Activated T-cell treated with anti-CD3 and anti-CD28 coated beads, Interleukin-2, amount 50 U/mL, for 1 hour (primary cell): ENCODE measurements around the gene CSPG4.

Experiments
- DNase-seq: peaks from one replicate; pipeline ENCODE4 v3.0.0-alpha.2; 2020

CSPG4 gene

DNA sequence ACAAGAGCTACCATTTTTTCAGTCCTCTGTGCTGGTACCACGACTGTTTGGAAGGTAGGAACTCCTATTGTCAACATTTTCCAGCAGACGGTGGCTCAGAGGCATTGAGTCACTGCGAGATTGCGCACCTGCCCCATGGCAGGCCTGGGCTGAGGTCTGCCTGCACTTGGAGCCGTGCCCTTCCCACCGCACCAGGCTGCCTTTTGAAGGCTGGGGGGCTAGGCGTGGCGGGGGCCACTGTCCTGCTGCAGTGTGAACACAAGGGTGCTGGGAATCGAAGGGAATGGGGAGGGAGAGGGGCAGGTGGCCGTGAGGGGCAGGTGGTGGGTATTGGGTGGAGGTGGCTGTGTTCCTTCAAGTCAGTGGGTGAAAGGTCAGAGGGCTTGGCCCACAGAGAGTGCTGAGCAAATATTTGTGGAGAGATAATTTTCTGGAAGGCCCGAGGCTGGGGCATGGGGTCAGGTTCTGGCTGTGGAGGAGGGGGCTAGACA, 48.7 kb downstream of the CSPG4 start:
- no peak for DNase-seq

- no peak for DNase-seq
Observed at GRCh38 chr15:75662823-75663519, 49.7 kb downstream of the CSPG4 start.

DNA sequence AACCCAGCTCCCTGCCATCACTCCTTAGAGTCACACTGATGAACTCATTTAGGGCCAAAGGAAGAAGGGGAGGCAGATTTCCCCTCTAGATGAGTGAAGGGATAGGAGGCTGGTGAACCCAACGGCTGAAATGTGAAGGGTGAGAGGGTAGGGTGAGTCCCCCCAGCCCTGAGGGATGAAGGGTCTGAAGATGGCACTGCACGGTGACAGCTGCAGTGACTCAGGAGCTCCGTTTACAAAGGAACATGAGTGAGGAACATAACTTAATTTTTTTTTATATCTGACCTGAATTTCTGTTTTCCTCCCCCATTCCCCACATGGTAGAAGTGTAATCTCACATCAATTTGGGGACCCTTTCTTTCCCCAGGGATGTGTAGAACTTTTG, 50.9 kb downstream of the CSPG4 start:
- DNase-seq: no peak

DNA sequence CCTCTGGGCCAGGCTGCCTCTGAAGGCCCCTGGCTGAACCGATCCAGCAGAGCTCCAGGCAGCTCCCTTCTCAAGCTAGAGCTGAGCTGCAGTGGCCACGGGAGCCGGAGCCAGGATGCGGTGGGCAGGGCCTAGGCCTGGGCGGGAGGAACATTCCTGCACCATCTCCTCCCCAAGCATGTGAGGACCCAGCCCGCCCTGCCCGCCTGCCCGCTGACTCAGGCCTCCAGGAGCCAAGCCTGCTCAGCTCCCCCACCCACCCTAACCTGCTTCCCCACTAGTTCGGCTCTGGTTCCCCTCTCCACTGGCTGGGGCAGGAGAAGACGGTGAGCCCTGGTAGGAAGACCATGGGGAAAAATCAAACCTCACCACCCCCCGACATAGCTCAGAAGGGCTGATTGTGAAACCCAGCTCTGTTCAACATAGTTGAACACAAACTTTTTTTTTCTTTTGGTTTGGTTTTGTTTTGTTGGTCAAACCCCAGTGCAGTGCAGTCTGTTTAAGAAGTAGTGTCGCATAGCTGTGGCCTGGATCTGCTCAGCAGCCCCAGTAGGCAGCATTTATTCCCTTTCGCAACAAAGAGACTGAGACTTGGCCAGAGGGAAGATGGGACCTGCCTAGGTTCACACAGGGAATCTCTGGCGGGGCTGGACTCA, 51.4 kb downstream of the CSPG4 start:
- no peak for DNase-seq

GRCh38 chr15:75659928-75660645, 52.6 kb downstream of the CSPG4 start:
- no peak for DNase-seq

DNA sequence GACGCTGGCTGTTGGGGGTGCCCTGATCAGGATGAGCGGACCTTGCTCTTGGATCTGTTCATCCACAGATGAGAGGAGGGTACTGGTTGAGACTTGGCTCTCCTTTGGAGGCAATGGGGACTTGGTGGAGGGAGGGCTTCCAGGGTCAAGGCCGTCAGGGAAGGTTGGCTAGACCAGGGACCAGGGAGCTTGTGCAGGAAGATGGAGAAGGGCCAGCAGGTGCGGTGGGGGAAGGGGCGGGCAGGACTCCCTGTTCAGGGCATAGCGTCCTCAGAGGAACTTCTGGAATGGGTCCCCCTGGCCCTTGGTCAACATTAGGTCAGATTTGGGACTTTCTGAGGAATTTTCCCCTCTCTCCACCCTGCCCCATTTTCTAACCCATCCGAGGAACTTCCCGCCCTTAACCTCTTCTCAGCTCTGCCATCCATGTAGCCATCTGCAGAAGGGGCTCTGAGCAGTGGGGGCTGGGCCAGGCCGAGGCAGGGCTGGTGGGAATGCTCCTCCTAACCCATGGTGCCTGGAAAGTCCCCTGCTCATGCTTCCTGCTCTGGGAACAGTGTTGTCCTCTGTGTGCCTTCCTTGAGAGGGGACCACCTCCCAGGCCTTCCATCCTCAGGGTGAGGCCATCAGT, 53.4 kb downstream of the CSPG4 start:
- no peak for DNase-seq

DNA sequence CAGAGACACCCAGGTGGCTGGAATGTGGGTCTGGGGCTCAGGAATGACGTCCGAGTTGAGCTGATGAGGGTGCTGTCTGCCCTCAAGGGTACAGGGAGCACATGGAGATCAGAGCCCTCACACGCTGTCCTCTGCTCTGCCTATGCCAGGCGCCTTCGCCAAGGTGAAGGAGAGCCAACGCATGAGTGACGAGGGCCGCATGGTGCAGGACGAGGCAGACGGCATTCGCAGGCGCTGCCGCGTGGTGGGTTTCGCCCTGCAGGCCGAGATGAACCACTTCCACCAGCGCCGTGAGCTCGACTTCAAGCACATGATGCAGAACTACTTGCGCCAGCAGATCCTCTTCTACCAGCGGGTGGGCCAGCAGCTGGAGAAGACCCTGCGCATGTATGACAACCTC, 55.8 kb downstream of the CSPG4 start:
- no peak for DNase-seq

GRCh38 chr15:75656331-75656730, 56.3 kb downstream of the CSPG4 start:
- no peak for DNase-seq

- DNase-seq: no peak
Observed at GRCh38 chr15:75655931-75656330, 56.7 kb downstream of the CSPG4 start.

GRCh38 chr15:75654201-75654907, 58.3 kb downstream of the CSPG4 start:
- DNase-seq: no peak

GRCh38 chr15:75653347-75653913, 59.2 kb downstream of the CSPG4 start:
- DNase-seq: no peak

DNA sequence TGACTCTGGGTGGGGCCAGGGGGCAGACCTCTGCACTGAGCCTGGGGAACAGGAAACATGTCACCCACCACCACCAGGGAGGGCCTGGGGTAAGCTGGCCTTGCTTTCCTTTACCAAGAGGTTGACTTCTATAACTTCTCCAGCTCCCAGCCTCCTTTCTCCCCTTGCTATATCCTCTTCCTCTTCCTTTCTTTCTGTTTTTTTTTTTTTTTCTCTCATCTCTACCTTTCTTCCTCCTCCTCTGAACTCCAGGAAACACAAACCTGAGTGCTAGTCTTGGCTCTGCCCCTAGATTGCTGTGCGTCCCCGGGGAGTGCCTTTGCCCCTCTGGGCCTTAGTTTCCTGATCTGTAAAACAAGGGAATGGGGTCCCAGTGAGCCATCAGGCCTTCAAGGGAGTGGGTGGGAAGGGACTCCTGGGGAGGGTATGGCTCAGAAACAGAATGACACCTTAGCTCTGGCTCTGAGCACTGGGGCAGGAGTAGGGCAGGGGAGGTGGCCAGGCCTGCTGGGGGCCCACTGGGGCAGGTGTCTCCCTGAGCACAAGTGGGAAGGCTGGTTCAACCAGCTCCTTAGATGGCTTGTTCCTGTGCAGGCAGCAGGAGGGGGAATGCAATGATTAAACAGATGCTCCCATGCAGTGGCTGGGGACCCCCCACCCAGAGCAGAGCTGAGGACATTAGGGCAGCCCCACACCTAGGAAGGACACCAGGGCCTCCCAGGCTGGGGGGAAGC, 60.7 kb downstream of the CSPG4 start:
- no peak for DNase-seq

- no peak for DNase-seq
Observed at GRCh38 chr15:75650908-75651809, 61.5 kb downstream of the CSPG4 start.

- no peak for DNase-seq
Observed at GRCh38 chr15:75649848-75650247, 62.8 kb downstream of the CSPG4 start.

- DNase-seq: no peak
Observed at GRCh38 chr15:75649045-75649761, 63.4 kb downstream of the CSPG4 start.

DNA sequence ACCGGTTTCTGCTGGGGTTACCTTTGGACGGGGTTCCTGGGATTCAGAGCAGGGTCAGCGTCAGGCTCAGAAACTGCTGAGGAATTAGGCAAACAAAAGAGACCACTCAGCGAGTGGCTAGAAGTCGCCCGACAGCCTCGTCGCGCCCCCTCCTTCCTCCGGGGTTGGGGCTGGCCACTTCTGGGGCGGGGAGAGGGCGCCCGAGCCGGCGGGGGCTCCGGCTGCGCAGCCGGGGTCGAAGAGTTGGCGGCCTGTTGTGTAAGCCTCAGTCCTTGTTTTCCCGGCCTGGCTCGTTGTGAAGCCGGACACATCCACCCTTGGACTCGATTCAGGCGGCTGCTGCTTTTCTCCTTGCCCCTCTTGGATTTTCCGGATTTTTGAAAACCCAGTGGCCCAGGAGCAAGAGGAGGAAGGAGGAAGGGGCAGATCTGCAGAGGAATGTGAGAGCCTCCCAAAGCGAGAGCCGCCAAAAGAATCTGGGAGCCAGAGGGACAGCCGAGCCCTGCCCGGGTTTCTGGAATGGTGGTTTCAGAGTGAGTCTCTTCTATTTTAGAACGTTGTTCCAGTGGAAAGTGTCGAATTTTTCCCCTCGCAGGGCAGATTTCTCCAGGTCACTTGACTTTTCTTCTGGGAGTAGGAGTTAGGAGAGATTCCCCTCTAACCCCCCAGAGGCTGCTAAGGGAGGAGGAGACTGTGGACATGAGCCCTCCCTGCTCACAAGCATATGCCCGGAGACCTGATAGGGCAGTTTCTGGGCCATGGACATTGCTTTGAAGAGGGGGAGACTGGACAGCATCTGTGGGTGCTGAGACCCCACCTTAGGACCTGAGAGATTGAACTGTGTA, 64.3 kb downstream of the CSPG4 start:
- DNase-seq: no peak

DNA sequence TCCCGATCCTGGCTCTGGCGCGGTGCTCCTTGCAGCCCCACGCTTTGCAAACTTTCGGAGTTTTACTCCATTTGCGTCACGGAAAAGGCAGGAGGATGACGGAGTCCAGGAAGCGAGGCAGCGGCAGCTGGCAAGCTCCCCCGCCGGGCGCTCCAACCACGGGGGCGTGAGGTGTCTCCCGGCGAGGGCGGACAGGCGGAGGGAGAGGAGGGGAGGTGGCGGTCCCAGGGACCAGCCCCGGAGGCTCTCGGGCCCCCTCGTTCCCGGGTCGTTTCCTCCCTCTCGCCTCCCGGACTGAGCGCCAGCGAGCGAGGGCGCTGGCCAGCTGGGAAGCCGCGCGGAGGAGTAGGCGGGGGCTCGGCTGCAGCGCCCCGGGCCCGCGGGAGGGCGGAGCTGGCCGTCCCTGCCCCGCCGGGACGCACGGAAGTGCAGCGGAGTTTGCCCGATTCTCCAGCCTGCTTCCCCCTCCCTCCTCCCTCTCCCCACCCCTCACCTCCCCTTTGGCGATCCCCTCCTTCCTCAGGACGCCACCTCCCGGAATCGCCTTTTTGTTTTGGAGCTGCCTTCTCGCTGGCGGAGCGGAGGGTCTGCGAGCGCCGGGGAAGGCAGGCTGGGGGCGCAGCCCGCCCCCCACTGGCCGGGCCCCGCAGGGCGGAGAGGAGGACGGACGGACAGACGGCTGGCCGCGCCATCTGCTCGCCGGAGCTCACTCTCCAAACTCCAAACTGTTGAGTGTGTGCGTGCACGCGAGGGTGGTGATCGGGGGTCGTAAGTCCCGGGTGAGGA, 65.1 kb downstream of the CSPG4 start, which contains the start of gene SNX33:
SNX33 (plus strand) TSS at position 543 of the 786 bp plus-strand sequence. CDS start 1,191 bp downstream, outside the sequence.
- DNase-seq: peak; percentile 70

DNA sequence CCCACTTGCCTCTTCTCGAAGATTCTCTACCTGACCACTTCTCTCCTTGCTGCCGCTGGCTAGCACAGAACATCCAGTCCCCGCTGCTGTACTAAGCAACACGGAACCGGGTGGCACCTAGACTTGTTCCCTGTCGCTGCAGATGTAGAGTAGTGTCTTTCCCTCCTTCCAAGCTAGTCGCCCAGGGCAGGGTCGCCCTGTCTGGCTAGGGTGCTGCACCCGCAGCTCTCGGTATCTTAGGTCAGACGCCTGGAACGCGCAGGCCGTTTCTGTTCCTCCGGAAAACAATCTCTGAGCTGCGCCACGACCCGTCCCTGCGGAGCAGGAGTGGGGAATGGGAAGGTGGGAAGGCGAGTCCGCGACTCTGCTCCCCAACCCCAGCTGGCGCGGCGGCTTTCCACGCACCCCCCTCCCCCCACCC, 65.7 kb downstream of the CSPG4 start:
- no peak for DNase-seq
